HG03378 (cell line): Measurements from ENCODE around the gene KLHL26.

Experiments used
- ATAC-seq: cut with Tn5 transposase; IDR thresholded peaks from one replicate; pipeline ENCODE4 v1.9.1; 2021; ENCODE audit warnings: mild to moderate bottlenecking, moderate library complexity; ENCODE audit not compliant: unreplicated experiment

KLHL26 gene

GRCh38 chr19:18645035-18645511, 8.2 kb downstream of the KLHL26 start:
- no peak for ATAC-seq

DNA sequence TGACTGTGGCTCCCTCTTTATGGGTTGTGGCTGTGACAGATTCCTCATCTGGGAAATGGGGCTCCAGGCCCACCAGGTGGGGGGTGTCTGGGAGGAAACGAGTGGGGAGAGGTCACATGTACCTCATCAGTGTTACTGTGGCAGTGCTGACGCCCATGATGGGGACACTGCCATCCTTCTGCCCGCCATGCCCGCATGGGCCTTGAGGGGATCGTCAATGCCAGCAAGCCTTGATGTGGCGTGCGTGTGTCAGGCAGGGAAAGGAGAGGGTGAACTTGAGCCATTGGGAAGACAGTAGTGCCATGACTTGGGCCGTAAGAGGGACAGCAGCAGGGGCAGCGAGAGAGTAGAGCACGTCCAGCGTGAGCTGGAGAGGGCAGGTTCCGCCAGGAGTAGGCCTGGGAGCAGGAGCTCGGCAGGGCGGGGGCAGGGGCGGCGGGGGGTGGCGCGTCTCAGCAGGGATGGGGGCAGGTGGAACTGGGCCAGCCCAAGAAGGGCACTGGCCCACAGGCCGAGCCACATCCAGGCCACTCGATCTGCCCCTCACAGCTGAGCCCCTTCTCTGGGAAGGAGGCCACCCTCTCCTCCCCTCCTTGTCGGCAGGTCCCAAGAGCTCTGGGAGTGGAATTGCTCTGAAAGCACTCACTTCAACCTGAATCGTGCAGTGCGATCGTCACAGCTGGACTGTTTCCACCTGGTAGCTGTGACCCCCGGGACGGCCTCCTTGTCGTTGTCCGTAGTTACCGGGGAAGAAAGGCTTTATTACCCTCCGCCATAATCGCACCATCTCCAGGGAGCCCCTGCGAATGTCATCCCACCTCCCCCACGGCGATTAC, 9.9 kb downstream of the KLHL26 start:
- ATAC-seq: no peak

GRCh38 chr19:18647371-18647767, 10.5 kb downstream of the KLHL26 start:
- no peak for ATAC-seq

DNA sequence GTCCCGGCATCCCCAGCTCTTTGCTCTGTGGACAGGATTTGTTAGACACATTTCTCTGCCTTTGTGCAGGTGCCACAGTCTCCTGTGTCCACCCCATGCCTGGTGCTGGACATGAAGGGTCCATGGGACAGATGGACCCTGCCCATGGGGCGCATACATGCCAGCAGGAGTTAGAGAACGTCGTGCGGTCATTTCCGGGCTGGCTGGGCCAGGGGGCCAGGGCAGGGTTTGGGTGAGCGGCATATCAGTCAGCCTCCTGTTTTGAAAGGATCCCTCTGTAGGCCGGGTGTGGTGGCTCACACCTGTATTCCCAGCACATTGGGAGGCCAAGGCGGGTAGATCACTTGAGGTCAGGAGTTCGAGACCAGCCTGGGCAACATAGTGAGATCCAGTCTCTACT, 11.0 kb downstream of the KLHL26 start:
- ATAC-seq: no peak

DNA sequence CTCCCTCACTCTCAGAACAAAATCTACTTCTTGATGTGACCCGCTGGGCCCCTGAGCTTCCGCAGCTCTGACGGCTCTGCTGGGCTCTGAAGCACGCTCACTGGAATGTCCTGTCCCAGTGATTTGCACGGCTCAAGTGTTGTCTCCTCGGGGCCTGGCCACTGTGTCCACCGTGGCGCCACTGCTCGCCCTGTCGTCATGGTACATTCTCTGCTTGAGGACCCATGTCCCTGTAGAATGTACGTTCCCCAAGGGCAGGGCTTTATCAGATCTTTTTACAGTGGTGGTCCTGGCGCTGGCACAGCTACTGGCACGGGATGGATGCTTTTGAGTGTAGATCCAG, 12.1 kb downstream of the KLHL26 start:
- no peak for ATAC-seq

GRCh38 chr19:18649371-18650020, 12.7 kb downstream of the KLHL26 start:
- ATAC-seq: no peak

- no peak for ATAC-seq
These were observed 13.2 kb downstream of the KLHL26 start for GRCh38 chr19:18650021-18650390.

GRCh38 chr19:18650468-18651041, 13.7 kb downstream of the KLHL26 start:
- no peak for ATAC-seq

DNA sequence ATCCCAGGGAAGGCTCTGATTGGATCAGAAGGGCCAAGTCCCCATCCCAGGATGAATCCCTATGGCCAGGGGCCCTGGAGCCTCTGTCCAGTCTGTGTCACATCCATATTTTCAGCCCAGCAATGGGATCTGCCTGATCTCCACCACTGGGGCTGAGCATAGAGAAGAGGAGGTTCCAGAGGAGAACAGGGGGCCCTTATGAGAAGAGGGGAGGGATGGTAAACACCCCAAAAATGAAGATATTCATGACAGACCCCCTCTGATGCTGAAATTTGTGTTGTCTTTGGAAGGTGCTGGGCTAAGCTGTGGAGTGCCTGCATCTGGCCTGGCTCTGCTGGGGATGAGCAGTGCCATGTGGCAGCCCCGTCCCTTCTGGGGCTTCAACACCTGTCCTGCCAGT, 14.5 kb downstream of the KLHL26 start:
- ATAC-seq: no peak

DNA sequence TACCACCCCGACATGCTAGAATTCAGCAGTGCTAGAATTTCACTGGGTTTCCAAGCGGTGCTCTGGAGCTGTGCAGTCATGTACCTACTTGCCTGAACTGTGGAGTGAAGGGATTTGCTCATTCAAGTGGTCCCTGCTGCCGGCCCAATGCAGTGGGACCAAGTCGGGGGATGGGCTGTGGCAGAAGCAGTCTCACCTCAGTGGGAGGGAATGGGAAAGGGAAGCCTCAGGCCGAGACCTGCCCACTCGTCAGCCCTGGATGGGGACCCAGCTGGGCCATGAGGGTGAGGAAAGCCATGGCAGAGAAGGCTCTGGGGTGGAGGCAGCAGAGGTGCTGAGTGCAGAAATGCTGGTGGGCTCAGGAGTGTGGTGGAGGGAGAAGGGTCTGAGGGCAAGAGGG, 14.9 kb downstream of the KLHL26 start:
- ATAC-seq: no peak

DNA sequence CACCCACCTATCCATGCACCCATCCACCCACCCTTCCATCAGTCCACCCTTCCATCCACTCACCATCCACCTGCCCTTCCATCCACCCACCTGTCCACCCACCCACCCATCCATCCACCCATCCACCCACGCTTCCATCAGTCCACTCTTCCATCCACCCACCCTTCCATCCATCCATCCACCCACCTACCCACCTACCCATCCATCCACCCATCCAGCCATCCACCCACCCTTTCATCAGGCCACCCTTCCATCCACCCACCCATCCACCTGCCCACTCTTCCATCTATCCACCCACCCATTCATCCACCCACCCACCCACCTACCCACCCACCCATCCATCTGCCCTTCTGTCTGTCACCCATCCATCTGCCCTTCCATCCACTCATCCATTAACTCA, 17.0 kb downstream of the KLHL26 start:
- ATAC-seq: no peak

- no peak for ATAC-seq
These were observed 17.6 kb downstream of the KLHL26 start for GRCh38 chr19:18654469-18654868.

GRCh38 chr19:18655173-18655844, 18.5 kb downstream of the KLHL26 start:
- no peak for ATAC-seq

GRCh38 chr19:18656337-18657086, 19.7 kb downstream of the KLHL26 start:
- ATAC-seq: no peak

GRCh38 chr19:18657590-18658365, 20.9 kb downstream of the KLHL26 start:
- no peak for ATAC-seq

DNA sequence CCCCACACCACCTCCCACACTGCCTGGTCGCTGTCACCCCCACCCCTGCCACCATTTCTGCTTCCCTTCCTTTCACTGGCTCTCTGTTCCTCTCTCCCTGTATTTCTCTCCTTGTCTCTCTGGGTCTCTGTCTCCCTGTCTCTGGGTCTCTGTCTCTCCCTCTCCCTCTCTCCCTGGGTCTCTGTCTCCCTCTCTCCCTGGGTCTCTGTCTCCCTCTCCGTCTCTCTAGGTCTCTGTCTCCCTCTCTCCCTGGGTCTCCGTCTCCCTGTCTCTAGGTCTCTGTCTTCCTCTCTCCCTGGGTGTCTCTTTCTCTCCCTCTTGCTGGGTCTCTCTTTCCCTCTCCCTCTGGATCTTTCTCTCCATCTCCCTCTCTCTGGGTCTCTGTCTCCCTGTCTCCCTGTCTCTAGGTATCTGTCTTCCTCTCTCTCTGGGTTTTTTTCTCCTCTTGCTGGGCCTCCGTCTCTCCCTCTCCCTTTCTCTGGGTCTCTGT, 21.6 kb downstream of the KLHL26 start:
- no peak for ATAC-seq

GRCh38 chr19:18659281-18660050, 22.6 kb downstream of the KLHL26 start:
- no peak for ATAC-seq

DNA sequence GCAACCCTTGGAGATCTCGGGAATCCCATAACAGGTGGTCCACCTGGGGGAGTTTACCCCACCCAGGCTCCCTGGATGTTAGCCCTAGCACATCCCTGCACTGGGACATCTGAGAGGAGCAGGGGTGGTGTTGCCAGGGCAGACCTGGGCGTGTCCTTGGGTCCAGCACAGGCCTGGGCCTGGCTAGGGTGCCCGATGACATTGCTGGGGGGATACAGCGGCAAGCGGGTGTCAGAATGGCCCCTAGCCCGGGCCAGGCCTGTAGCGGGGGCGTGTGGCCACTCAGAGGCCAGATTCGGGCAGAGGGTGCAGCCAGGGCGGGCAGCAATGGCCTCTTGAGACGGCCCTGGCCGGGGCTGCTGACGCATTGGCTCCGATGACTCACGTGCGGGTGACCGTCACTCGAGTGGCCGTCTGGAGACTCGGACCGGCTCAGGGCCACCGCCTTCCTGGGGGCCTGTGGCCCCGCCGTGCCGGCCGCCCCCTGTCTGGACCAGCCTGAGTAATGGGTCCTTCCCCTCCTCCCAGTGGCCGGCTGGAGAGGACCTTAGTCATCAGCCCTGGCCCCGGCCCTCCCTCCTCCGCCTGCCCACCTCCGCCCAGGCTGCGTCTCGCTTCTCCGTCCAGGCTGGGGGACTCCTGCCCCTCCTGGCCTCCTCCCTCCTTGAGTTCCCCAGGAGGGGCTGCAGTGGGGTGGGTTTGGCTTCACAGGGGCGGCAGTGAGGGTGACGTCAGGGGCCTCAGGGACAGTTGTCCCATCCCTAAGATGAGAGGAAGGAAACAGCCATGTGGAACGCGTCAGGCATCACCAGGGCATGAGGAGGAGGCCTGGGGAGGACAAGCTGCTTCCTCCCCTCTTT, 23.5 kb downstream of the KLHL26 start:
- ATAC-seq: no peak
